ENCODE results near the gene PRDM10. TPM values are rescaled to one million over a fixed set of nuclear protein-coding genes. Genes with fewer than 3 reads are reported as not detected.

PRDM10 gene
- total RNA-seq, 1 experiment from 2014 or later = 9.2 TPM

DNA sequence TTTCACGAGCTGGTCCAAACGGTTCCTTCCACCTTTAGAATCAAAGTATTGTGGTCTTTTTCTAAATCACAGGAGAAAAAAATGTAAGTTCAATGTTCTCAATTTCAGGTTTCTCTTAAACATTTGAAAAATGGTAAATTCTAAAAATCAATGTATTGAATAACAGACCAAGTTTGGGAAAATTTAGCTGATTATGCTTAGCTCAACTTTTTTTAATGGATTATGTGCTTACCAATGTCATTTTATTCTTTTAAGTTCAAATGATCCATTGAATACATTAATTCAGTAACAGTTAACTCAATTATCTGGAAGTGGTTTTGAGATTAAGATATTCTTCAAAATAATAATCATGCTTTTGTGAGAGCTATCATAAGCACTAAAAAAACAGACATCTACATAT, 5.1 kb downstream of the PRDM10 start:
- RAD21 ChIA-PET (ENCODE audit: low non-redundant PET in 1 of 2, low total read pairs in 2 of 2, uncharacterized antibody in 2 of 2, unreplicated experiment in 2 of 2) = no interaction called here
- no peak for ATAC-seq
- no peak for DNase-seq (ENCODE audit: low read depth, low spot score)
- H4K20me1 ChIP-seq (ENCODE audit: insufficient read depth) = no peaks in the 10 kb centered on the region
- intact Hi-C loops (cut with micrococcal nuclease) = no loop called here
- CTCF ChIA-PET = interaction anchor here (0.9 kb wide), 1 partner anchor 135 kb away, joined by 3 read pairs; no protein-coding TSS in a partner anchor
- H3K4me3 ChIP-seq (replicated peaks in 1 of 2; ENCODE audit: low read depth in 1 of 2, low read length in 2 of 2) = no peak overlapping the region
- POLR2A ChIA-PET = no interaction called here
- H3K4me1 ChIP-seq (ENCODE audit: control insufficient read depth in 1 of 2, insufficient read depth in 2 of 2, low read length in 2 of 2) = peaks cover 5 to 21% of the 10 kb centered on the region in 2 experiments; a peak in 3 of 4 replicates
- no peaks in the 10 kb centered on the region for H3K36me3 ChIP-seq (ENCODE audit: control insufficient read depth in 1 of 2, insufficient read depth in 2 of 2, low read length in 2 of 2)
- H3K4me2 ChIP-seq (ENCODE audit: low read length) = no peak overlapping the region
- no peak overlapping the region for H3K9ac ChIP-seq (ENCODE audit: low read length)
- H3K27me3 ChIP-seq (ENCODE audit: insufficient read depth, low read length) = no peaks in the 10 kb centered on the region
- TF ChIP-seq CBX3 (IDR thresholded peaks at IDR 0.05; ENCODE audit: low read depth) = no peak
- no peak for TF ChIP-seq FOSL1 (IDR thresholded peaks at IDR 0.05; ENCODE audit: low read depth)
- TF ChIP-seq SP1 (IDR thresholded peaks at IDR 0.05; ENCODE audit: low read depth) = no peak
- TF ChIP-seq CEBPB (IDR thresholded peaks at IDR 0.05; ENCODE audit: low read depth) = no peak
- no peak for TF ChIP-seq TCF7L2 (IDR thresholded peaks at IDR 0.05; ENCODE audit: borderline replicate concordance, extremely low read depth, insufficient read depth, insufficient read length)
- no peak for TF ChIP-seq POLR2AphosphoS5 (IDR thresholded peaks at IDR 0.05; ENCODE audit: low read depth, low read length)
- TF ChIP-seq EGR1 (IDR thresholded peaks at IDR 0.05; ENCODE audit: low read depth) = no peak
- TF ChIP-seq SRF (IDR thresholded peaks at IDR 0.05; ENCODE audit: low read depth) = no peak
- no peak for TF ChIP-seq SIN3A (IDR thresholded peaks at IDR 0.05; ENCODE audit: low read depth)
- TF ChIP-seq, protein P1, sequence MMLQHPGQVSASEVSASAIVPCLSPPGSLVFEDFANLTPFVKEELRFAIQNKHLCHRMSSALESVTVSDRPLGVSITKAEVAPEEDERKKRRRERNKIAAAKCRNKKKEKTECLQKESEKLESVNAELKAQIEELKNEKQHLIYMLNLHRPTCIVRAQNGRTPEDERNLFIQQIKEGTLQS (IDR thresholded peaks at IDR 0.05) = no peak
- TF ChIP-seq JUND (IDR thresholded peaks at IDR 0.05) = no peak
- TF ChIP-seq RAD21 (IDR thresholded peaks at IDR 0.05; ENCODE audit: low read depth) = no peak
- TF ChIP-seq EZH2 (IDR thresholded peaks at IDR 0.05) = no peak
- TF ChIP-seq ELF1 (IDR thresholded peaks at IDR 0.05; ENCODE audit: borderline replicate concordance, low read depth) = no peak
- TF ChIP-seq, protein P2, sequence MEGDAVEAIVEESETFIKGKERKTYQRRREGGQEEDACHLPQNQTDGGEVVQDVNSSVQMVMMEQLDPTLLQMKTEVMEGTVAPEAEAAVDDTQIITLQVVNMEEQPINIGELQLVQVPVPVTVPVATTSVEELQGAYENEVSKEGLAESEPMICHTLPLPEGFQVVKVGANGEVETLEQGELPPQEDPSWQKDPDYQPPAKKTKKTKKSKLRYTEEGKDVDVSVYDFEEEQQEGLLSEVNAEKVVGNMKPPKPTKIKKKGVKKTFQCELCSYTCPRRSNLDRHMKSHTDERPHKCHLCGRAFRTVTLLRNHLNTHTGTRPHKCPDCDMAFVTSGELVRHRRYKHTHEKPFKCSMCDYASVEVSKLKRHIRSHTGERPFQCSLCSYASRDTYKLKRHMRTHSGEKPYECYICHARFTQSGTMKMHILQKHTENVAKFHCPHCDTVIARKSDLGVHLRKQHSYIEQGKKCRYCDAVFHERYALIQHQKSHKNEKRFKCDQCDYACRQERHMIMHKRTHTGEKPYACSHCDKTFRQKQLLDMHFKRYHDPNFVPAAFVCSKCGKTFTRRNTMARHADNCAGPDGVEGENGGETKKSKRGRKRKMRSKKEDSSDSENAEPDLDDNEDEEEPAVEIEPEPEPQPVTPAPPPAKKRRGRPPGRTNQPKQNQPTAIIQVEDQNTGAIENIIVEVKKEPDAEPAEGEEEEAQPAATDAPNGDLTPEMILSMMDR (IDR thresholded peaks at IDR 0.05 in 2 of 3, conservative IDR thresholded peaks at IDR 0.05 in 1 of 3; ENCODE audit: borderline replicate concordance in 1 of 3, insufficient read depth in 1 of 3, low read depth in 2 of 3, low read length in 2 of 3) = no peak
- TF ChIP-seq, protein P3, sequence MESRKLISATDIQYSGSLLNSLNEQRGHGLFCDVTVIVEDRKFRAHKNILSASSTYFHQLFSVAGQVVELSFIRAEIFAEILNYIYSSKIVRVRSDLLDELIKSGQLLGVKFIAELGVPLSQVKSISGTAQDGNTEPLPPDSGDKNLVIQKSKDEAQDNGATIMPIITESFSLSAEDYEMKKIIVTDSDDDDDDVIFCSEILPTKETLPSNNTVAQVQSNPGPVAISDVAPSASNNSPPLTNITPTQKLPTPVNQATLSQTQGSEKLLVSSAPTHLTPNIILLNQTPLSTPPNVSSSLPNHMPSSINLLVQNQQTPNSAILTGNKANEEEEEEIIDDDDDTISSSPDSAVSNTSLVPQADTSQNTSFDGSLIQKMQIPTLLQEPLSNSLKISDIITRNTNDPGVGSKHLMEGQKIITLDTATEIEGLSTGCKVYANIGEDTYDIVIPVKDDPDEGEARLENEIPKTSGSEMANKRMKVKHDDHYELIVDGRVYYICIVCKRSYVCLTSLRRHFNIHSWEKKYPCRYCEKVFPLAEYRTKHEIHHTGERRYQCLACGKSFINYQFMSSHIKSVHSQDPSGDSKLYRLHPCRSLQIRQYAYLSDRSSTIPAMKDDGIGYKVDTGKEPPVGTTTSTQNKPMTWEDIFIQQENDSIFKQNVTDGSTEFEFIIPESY (IDR thresholded peaks at IDR 0.05; ENCODE audit: extremely low read depth, insufficient replicate concordance, low read length) = no peak
- no peaks in the 10 kb centered on the region for H3K9me3 ChIP-seq (ENCODE audit: control insufficient read depth in 1 of 2, insufficient read depth in 1 of 2, low read depth in 1 of 2, low read length in 2 of 2)
- no TSS peak for BruUV-seq (replicated peaks)
- no peak overlapping the region for H2AFZ ChIP-seq (ENCODE audit: low read depth, low read length, poor library complexity, severe bottlenecking)
- no peaks in the 10 kb centered on the region for H3K9me2 ChIP-seq (ENCODE audit: insufficient read depth)
- peaks cover 35% of the 10 kb centered on the region for H3K79me2 ChIP-seq (ENCODE audit: insufficient read depth, low read length)
- H3K27ac ChIP-seq (ENCODE audit: low read depth, low read length) = no peak overlapping the region
